Measurements from ENCODE around the gene BMS1.
"Not testable (repeated sequence)": the region's sequence is repeated elsewhere in the genome, so short reads cannot be mapped to it uniquely, and the experiment has no call there.

Gene BMS1

GRCh38 chr10:42867571-42867970, 85.0 kb downstream of the BMS1 start:
- DNase-seq = no peak

GRCh38 chr10:42868530-42868929, 85.9 kb downstream of the BMS1 start:
- DNase-seq = no peak

- no peak for DNase-seq
Measured at GRCh38 chr10:42869977-42870350, 87.4 kb downstream of the BMS1 start.

GRCh38 chr10:42871138-42871641, 88.6 kb downstream of the BMS1 start:
- not testable (repeated sequence) for DNase-seq

GRCh38 chr10:42871823-42872222, 89.2 kb downstream of the BMS1 start:
- DNase-seq = no peak

GRCh38 chr10:42872865-42873435, 90.4 kb downstream of the BMS1 start:
- DNase-seq = no peak

DNA sequence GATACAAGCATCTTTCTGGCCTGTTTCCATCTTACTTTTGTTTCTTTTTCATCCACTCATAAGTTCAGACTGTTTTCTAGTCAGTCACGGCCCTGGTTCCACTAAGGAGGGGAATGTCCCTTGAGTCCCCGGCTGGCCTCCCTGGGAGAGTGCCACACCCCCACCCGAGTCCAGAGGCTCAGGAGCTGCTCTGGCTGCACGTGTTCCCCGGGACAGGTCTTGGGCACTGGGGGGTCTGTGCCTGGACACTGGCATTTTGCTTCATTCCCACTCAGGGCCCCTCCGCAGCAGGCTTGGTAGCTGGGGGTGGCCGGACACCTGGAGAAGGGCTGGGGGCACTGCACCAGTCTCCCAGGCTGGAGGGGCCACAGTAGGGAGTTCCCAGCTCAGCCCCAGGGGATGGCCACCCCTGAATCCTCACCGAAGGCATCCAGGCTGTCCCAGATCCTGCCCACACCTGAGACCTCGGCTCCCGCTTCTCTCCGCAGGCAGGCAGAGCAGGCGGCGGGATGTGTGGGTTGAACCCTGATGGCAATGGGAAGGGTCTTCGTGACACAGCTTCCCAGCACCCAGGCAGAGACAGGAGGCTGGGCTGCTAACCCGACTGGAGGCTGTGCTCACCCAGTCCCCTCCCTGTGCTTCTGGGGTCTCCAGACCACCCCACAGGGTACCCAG, 92.3 kb downstream of the BMS1 start:
- DNase-seq = no peak

- DNase-seq = no peak
Measured at GRCh38 chr10:42875388-42875755, 92.8 kb downstream of the BMS1 start.

DNA sequence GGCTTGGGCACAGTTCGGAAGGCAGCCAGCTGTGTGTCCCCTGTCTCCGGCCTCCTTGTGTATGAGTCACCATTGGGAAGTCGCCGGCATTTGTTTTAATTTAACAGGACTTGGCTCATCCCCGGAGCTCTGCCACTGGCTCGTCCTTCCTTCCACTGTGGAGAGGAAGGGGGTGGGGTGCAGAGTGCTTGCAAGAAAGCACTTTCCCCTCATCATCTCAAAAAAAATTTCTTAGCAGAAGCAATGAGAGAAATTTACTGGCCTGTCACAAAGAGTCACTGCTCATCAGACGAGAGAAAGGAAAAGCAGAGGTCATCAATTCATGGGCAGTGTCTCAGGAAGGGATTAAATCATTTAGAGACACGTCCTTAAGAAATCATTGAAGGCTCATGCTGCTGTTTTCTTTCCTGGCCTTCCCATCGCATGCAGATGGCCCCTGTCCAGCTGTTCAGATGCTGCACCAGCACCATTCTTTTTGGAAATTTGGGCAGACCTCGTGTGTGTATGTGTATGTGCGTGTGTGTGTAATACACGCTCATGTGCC, 93.3 kb downstream of the BMS1 start:
- DNase-seq = no peak

- no peak for DNase-seq
Measured at GRCh38 chr10:42876476-42876875, 93.9 kb downstream of the BMS1 start.

DNA sequence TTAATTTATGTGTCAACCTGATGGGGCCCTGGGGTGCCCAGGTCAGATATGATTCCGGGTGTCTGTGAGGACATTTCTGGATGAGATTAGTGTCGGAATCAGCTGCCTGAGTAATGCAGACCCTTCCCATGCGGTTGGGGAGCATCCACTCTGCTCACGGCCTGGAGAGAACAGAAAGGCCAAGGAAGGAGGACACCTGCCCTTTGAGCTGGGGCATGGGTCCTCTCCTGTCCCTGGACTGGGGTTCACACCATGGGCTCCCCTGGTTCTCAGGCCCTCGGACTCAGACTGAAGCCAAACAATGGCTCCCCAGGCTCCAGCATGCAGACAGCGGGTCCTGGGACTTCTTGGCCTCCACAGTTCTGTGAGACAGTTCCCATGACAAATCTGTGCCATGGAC, 94.3 kb downstream of the BMS1 start:
- DNase-seq = no peak

- no peak for DNase-seq
Measured at GRCh38 chr10:42877496-42878030, 95.0 kb downstream of the BMS1 start.

DNA sequence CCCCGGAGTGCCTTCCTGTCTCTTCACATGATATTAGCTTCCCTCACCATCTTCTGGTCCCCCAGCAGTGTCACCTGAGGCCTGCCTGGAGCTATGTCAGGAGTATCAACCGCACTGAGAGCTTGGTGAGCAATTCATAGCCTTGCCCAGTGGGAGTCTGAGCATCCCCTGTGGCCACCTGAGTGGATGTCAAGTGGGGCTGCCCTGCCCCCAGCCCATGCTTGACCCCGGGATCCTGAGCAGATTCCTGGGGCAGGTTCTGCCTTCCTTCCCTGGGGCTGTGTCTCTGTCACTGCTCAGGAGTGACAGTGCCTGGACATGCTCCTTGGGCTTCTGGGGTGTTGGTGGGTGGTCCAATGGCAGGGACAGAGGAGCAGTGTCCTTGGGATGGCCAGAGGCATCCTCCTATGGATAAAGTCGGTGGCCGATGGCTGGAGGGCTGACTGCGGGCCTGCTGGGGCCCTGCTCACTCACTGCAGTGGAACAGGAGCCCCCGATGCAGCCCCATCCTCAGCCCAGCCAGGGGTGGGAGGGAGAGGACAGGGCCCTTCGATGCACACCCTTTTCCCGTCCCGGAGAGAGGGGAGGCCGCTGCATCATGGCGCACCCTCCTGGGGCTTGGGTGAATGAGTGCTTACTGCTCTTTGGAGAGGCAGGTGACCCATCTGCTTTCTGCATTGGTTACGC, 95.7 kb downstream of the BMS1 start:
- DNase-seq = no peak

DNA sequence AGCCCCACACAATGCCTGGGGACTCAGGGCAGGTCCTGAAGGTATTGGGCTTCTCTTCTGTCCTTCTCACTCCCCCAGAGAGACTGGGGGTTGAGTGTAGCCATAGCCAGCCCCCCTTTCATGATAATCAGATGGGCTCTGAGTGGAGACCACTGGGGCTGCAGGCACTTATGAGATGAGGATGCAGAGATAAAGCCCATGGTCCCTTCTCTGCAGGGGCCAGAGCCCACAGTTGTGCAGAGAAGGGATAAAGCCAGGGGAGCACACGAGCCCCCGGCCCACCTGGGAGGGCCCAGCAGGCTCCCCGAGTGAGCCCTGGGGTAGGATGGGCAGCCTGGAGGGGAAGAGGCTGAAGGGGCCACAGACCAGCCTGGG, 96.2 kb downstream of the BMS1 start:
- DNase-seq = no peak

GRCh38 chr10:42879380-42880254, 97.0 kb downstream of the BMS1 start:
- DNase-seq = no peak

DNA sequence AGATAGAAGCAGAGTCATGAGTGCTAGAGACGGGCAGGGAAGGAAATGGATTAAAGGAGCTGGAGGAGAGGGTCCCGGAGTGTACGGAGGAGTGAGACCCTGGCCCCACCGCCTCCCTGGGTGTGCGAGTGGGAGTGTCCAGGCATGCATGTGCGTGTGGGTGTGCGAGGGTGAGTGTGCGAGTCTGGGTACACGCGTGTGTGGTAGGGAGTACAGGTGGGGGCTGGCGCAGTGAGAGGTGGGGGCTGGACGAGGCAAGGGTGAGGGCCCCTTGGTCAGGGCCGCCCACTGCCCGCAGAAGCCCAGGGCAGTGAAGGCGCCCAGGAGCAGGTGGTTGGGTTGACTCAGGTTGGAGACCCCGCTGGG, 97.6 kb downstream of the BMS1 start:
- DNase-seq = no peak

DNA sequence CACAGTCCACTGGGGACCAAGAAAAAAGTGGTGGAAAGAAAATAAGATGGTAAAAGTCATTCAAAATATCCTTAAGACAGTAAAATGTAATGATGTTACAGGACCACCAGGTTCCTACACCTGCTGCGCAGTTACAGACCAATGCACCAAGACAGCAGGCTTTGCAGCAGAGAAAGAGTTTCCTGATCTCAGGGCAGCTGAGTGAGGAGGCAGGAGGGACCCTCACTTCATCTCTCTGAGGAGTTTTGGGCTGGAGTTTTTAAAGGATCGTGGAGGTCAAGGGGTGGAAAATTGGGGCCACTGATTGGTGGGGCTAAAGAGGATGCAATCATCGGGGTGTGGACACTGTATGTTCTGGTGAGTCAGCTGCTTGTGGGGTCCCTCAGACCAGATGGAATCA, 100.0 kb downstream of the BMS1 start:
- DNase-seq = no peak

Data from NCI-H1105 (cell line).